ENCODE results near the gene CORIN.

GRCh38 chr4:47873877-47874541 lies 36.1 kb upstream of the CORIN start:
- TF ChIP-seq CTCF (IDR thresholded peaks at IDR 0.05; ENCODE audit: borderline replicate concordance, extremely low read depth, low read length, poor library complexity, severe bottlenecking) (no peak), EZH2 (IDR thresholded peaks at IDR 0.05; ENCODE audit: borderline replicate concordance, low read depth, low read length, severe bottlenecking) (no peak)

Measured in DND-41 (cell line).